Lower lobe of right lung (tissue), 2 donors: ENCODE data around the gene SLC9A1. TPM values are rescaled to one million over a fixed set of nuclear protein-coding genes. Genes with fewer than 3 reads are reported as not detected.

Source experiments
- ATAC-seq, 2 donors: fragments of 200-7000 bp; cut with Tn5 transposase; one replicate each; pipeline ENCODE4 v1.9.1; 2020 to 2022; ENCODE audit warnings: mild to moderate bottlenecking in 2 of 2, moderate library complexity in 2 of 2
- DNase-seq: peaks from one replicate; pipeline ENCODE4 v3.0.0-alpha.2; 2020
- H3K27ac ChIP-seq: fragments of 200-600 bp; one replicate; pipeline ENCODE4 v1.8.0; 2022
- H3K27me3 ChIP-seq: fragments of 200-600 bp; one replicate; pipeline ENCODE4 v1.8.0; 2022; ENCODE audit warnings: low read depth
- H3K36me3 ChIP-seq: fragments of 200-600 bp; one replicate; pipeline ENCODE4 v1.8.0; 2022; ENCODE audit warnings: mild to moderate bottlenecking
- H3K4me1 ChIP-seq: fragments of 200-600 bp; one replicate; pipeline ENCODE4 v1.8.0; 2022
- H3K4me3 ChIP-seq: fragments of 200-600 bp; one replicate; pipeline ENCODE4 v1.8.0; 2022; ENCODE audit warnings: mild to moderate bottlenecking
- H3K9me3 ChIP-seq: fragments of 200-600 bp; one replicate; pipeline ENCODE4 v1.8.0; 2022
- CTCF ChIP-seq: fragments of 200-600 bp; IDR thresholded peaks from one replicate; pipeline ENCODE4 v1.8.0; 2022; ENCODE audit warnings: antibody characterized with exemption, mild to moderate bottlenecking
- intact Hi-C: fragments of 100-400 bp; cut with DNase I; formaldehyde crosslinking; loops from one replicate; pipeline ENCODE4 v1.11.0; 2022
- total RNA-seq: library from RNA; stranded (reverse); fragmentation: NEBNext Ultra II Directional; extraction: Animal tissue kit (Norgen Biotek cat#: 25700); gene quantifications from one replicate; pipeline ENCODE4 v1.2.1, GENCODE V29; 2021
- donor health status: DM: no; HTN: yes; CAD: no; lungs with severe emphysema.

The SLC9A1 gene
- total RNA-seq, 1 donor from 2014 or later: 57.7 TPM

GRCh38 chr1:27137544-27138075 is 17.3 kb downstream of the SLC9A1 start:
- H3K27me3 ChIP-seq: no peaks in the 10 kb centered on the region
- intact Hi-C loops: no loop called here
- H3K9me3 ChIP-seq: no peaks in the 10 kb centered on the region
- DNase-seq: peak; percentile 86
- ATAC-seq: peak; percentile 55 to 60
- no peak for TF ChIP-seq CTCF
- H3K27ac ChIP-seq: peak overlapping the region; percentile 88
- no peak overlapping the region for H3K4me3 ChIP-seq
- H3K36me3 ChIP-seq: no peaks in the 10 kb centered on the region
- peaks cover 67% of the 10 kb centered on the region for H3K4me1 ChIP-seq

GRCh38 chr1:27136998-27137542 is 17.9 kb downstream of the SLC9A1 start:
- Histone ChIP-seq H3K4me3 (peak overlapping the region; percentile 27), H3K4me1 (peaks cover 61% of the 10 kb centered on the region), H3K27ac (peak overlapping the region; percentile 88), H3K36me3 (no peaks in the 10 kb centered on the region), H3K27me3 (no peaks in the 10 kb centered on the region), H3K9me3 (no peaks in the 10 kb centered on the region)
- no peak for TF ChIP-seq CTCF
- DNase-seq (peak; percentile 91), ATAC-seq (peak; percentile 75 to 76)
- intact Hi-C loops: no loop called here

GRCh38 chr1:27136236-27136551 is 18.7 kb downstream of the SLC9A1 start:
- no peak for TF ChIP-seq CTCF
- peaks cover 53% of the 10 kb centered on the region for H3K4me1 ChIP-seq
- H3K9me3 ChIP-seq: no peaks in the 10 kb centered on the region
- no peaks in the 10 kb centered on the region for H3K36me3 ChIP-seq
- no peak for DNase-seq
- intact Hi-C loops: no loop called here
- no peak overlapping the region for H3K4me3 ChIP-seq
- H3K27ac ChIP-seq: peak overlapping the region; percentile 88
- H3K27me3 ChIP-seq: no peaks in the 10 kb centered on the region
- ATAC-seq: peak; percentile 38 to 53

GRCh38 chr1:27135541-27136235 is 19.2 kb downstream of the SLC9A1 start:
- intact Hi-C loops: no loop called here

GRCh38 chr1:27133991-27134390 is 20.9 kb downstream of the SLC9A1 start:
- no peaks in the 10 kb centered on the region for H3K9me3 ChIP-seq
- peak; percentile 23 to 31 for ATAC-seq
- no peak for DNase-seq
- H3K27me3 ChIP-seq: no peaks in the 10 kb centered on the region
- no peaks in the 10 kb centered on the region for H3K36me3 ChIP-seq
- no peak overlapping the region for H3K4me3 ChIP-seq
- H3K27ac ChIP-seq: peak overlapping the region; percentile 39
- no peak for TF ChIP-seq CTCF
- peaks cover 45% of the 10 kb centered on the region for H3K4me1 ChIP-seq
- intact Hi-C loops: no loop called here

More at GRCh38 chr1:27135541-27136235, 19.2 kb downstream of the SLC9A1 start:
- H3K36me3 ChIP-seq: no peaks in the 10 kb centered on the region
- DNase-seq: no peak
- peaks cover 52% of the 10 kb centered on the region for H3K4me1 ChIP-seq
- H3K27ac ChIP-seq: peak overlapping the region; percentile 88
- TF ChIP-seq CTCF: no peak
- no peak for ATAC-seq
- H3K27me3 ChIP-seq: no peaks in the 10 kb centered on the region
- H3K4me3 ChIP-seq: no peak overlapping the region
- no peaks in the 10 kb centered on the region for H3K9me3 ChIP-seq
